GM23338 (cell line): ENCODE data around the gene NXF1. TPM values are rescaled to one million over a fixed set of nuclear protein-coding genes. Genes with fewer than 3 reads are reported as not detected.
"Not testable (repeated sequence)": the region's sequence is repeated elsewhere in the genome, so short reads cannot be mapped to it uniquely, and the experiment has no call there.

ENCODE experiments used
- ATAC-seq: fragments of 200-7000 bp; cut with Tn5 transposase; 3 replicates; pipeline ENCODE4 v1.9.1; 2020
- DNase-seq: peaks from one replicate; pipeline ENCODE4 v3.0.0-alpha.2; 2015; ENCODE audit warnings: low spot score
- H2AFZ ChIP-seq: fragments of 200-600 bp; sonication (generic); 2 replicates; pipeline ENCODE4 v1.8.0; 2016; ENCODE audit warnings: antibody characterized with exemption, mild to moderate bottlenecking, moderate library complexity
- H3F3A ChIP-seq: fragments of 200-600 bp; sonication (generic); replicated peaks from 2 replicates; pipeline ENCODE4 v1.8.0; 2017; ENCODE audit warnings: antibody characterized with exemption, mixed run types, low read depth
- H3K27ac ChIP-seq: fragments of 200-600 bp; sonication (generic); 2 replicates; pipeline ENCODE4 v1.6.1; 2016; ENCODE audit warnings: low read depth
- H3K27me3 ChIP-seq: fragments of 200-600 bp; sonication (generic); 2 replicates; pipeline ENCODE4 v1.8.0; 2016; ENCODE audit warnings: mild to moderate bottlenecking, mixed run types, moderate library complexity; ENCODE audit not compliant: insufficient read depth
- H3K36me3 ChIP-seq: fragments of 200-600 bp; sonication (generic); 2 replicates; pipeline ENCODE4 v1.8.0; 2016; ENCODE audit warnings: mild to moderate bottlenecking; ENCODE audit not compliant: insufficient read depth
- H3K4me1 ChIP-seq: fragments of 200-600 bp; sonication (generic); 2 replicates; pipeline ENCODE4 v1.8.0; 2016; ENCODE audit warnings: mild to moderate bottlenecking, moderate library complexity; ENCODE audit not compliant: insufficient read depth
- H3K4me2 ChIP-seq: fragments of 200-600 bp; sonication (generic); 2 replicates; pipeline ENCODE4 v1.7.1; 2017; ENCODE audit warnings: mixed run types
- H3K4me3 ChIP-seq: fragments of 200-600 bp; sonication (generic); 2 replicates; pipeline ENCODE4 v1.6.1; 2016; ENCODE audit warnings: mixed run types
- H3K79me2 ChIP-seq: fragments of 200-600 bp; sonication (generic); replicated peaks from 2 replicates; pipeline ENCODE4 v1.8.0; 2017; ENCODE audit warnings: mild to moderate bottlenecking; ENCODE audit not compliant: insufficient read depth
- H3K9me2 ChIP-seq: fragments of 200-600 bp; sonication (generic); 2 replicates; pipeline ENCODE4 v1.8.0; 2017; ENCODE audit not compliant: insufficient read depth
- H4K20me1 ChIP-seq: fragments of 200-600 bp; sonication (generic); replicated peaks from 2 replicates; pipeline ENCODE4 v1.8.0; 2017; ENCODE audit warnings: mild to moderate bottlenecking; ENCODE audit not compliant: insufficient read depth
- H3K27ac Mint-ChIP-seq: 2 replicates; pipeline ENCODE4 v1.8.0; 2020; ENCODE audit warnings: inconsistent platforms, mild to moderate bottlenecking, moderate library complexity, mixed read lengths
- H3K27me3 Mint-ChIP-seq: 3 replicates; pipeline ENCODE4 v1.8.0; 2022; ENCODE audit warnings: low read depth, mild to moderate bottlenecking, moderate library complexity, mixed read lengths, inconsistent platforms; ENCODE audit not compliant: insufficient read depth, poor library complexity
- H3K36me3 Mint-ChIP-seq: 3 replicates; pipeline ENCODE4 v1.8.0; 2021; ENCODE audit warnings: low read depth, mild to moderate bottlenecking, inconsistent platforms, moderate library complexity, mixed read lengths
- H3K4me1 Mint-ChIP-seq: 3 replicates; pipeline ENCODE4 v1.8.0; 2020; ENCODE audit warnings: mild to moderate bottlenecking, inconsistent platforms, mixed read lengths
- H3K4me3 Mint-ChIP-seq: 3 replicates; pipeline ENCODE4 v1.8.0; 2021; ENCODE audit warnings: moderate library complexity, mild to moderate bottlenecking, inconsistent platforms, mixed read lengths
- H3K9me3 Mint-ChIP-seq: 3 replicates; pipeline ENCODE4 v1.8.0; 2020; ENCODE audit warnings: moderate library complexity, mild to moderate bottlenecking, inconsistent platforms, mixed read lengths
- CREB1 ChIP-seq: fragments of 250-450 bp; sonication (Bioruptor Pico); IDR thresholded peaks from 2 replicates; pipeline ENCODE4 v1.5.0; 2020; ENCODE audit warnings: low read depth, mild to moderate bottlenecking, moderate library complexity
- EZH2 ChIP-seq: fragments of 200-600 bp; sonication (generic); IDR thresholded peaks from one replicate; pipeline ENCODE4 v1.8.0; 2017; ENCODE audit warnings: antibody characterized with exemption, mild to moderate bottlenecking, low read depth; ENCODE audit not compliant: unreplicated experiment
- EZH2phosphoT487 ChIP-seq: fragments of 200-600 bp; sonication (generic); IDR thresholded peaks from one replicate; pipeline ENCODE4 v1.8.1; 2018; ENCODE audit warnings: antibody characterized with exemption; ENCODE audit not compliant: unreplicated experiment
- JUNB ChIP-seq: IDR thresholded peaks from one replicate; pipeline ENCODE4 v1.6.1; 2016; ENCODE audit warnings: antibody characterized with exemption; ENCODE audit not compliant: unreplicated experiment
- NANOG ChIP-seq: IDR thresholded peaks from 2 replicates; pipeline ENCODE4 v1.6.1; 2016; ENCODE audit warnings: antibody characterized with exemption, borderline replicate concordance
- POLR2AphosphoS5 ChIP-seq: IDR thresholded peaks from 2 replicates; pipeline ENCODE4 v1.6.1; 2016; ENCODE audit warnings: antibody characterized with exemption, low read depth
- REST ChIP-seq: IDR thresholded peaks from one replicate; pipeline ENCODE4 v1.6.1; 2018; ENCODE audit warnings: antibody characterized with exemption; ENCODE audit not compliant: unreplicated experiment
- ZNF114 ChIP-seq: fragments of 250-450 bp; sonication (Bioruptor Pico); IDR thresholded peaks from 2 replicates; pipeline ENCODE4 v1.5.0; 2020; ENCODE audit warnings: mild to moderate bottlenecking, moderate library complexity
- ZNF331 ChIP-seq: fragments of 250-450 bp; sonication (Bioruptor Pico); IDR thresholded peaks from 2 replicates; pipeline ENCODE4 v1.5.0; 2020; ENCODE audit warnings: low read depth, mild to moderate bottlenecking, moderate library complexity
- polyA plus RNA-seq: library from polyadenylated mRNA; unstranded; fragments of >200 nt; fragmentation: Nextera tagmentation; extraction: Ambion mirVana; gene quantifications from 2 replicates; pipeline ENCODE4 v1.2.1, GENCODE V29; 2016
- total RNA-seq: library from RNA; depleted of rRNA; stranded (reverse); fragments of >200 nt; shearing (Covaris generic); gene quantifications from 2 replicates; pipeline ENCODE4 v1.2.3, GENCODE V29; 2014
- TF ChIP-seq, protein P1 (sequence below): IDR thresholded peaks from 2 replicates; pipeline ENCODE4 v1.6.1; 2016; ENCODE audit warnings: antibody characterized with exemption

The NXF1 gene
- total and polyA plus RNA-seq, 2 experiments from 2014 or later: 31.7 to 31.8 TPM

GRCh38 chr11:62840721-62841360 is 35.6 kb upstream of the NXF1 start:
- Histone ChIP-seq H3F3A (peaks cover 31% of the 10 kb centered on the region; the same call in 1 of the 2 replicates), H3K4me2 (peak overlapping the region; percentile 82), H3K79me2 (peaks cover 32% of the 10 kb centered on the region), H3K27ac (peak overlapping the region; percentile 98), H3K4me3 (peak overlapping the region; percentile 64)
- not testable (repeated sequence) for H3K27ac Mint-ChIP-seq, H3K9me2 ChIP-seq, H3K27me3 ChIP-seq, H2AFZ ChIP-seq, H3K4me3 Mint-ChIP-seq, H3K4me1 ChIP-seq, H3K9me3 Mint-ChIP-seq, H4K20me1 ChIP-seq, H3K36me3 ChIP-seq
- peaks cover 16% of the 10 kb centered on the region for H3K27me3 Mint-ChIP-seq
- ATAC-seq: peak; percentile 4
- peaks cover 27% of the 10 kb centered on the region for H3K36me3 Mint-ChIP-seq
- peak; percentile 79 for DNase-seq
- peaks cover 18% of the 10 kb centered on the region for H3K4me1 Mint-ChIP-seq

DNA sequence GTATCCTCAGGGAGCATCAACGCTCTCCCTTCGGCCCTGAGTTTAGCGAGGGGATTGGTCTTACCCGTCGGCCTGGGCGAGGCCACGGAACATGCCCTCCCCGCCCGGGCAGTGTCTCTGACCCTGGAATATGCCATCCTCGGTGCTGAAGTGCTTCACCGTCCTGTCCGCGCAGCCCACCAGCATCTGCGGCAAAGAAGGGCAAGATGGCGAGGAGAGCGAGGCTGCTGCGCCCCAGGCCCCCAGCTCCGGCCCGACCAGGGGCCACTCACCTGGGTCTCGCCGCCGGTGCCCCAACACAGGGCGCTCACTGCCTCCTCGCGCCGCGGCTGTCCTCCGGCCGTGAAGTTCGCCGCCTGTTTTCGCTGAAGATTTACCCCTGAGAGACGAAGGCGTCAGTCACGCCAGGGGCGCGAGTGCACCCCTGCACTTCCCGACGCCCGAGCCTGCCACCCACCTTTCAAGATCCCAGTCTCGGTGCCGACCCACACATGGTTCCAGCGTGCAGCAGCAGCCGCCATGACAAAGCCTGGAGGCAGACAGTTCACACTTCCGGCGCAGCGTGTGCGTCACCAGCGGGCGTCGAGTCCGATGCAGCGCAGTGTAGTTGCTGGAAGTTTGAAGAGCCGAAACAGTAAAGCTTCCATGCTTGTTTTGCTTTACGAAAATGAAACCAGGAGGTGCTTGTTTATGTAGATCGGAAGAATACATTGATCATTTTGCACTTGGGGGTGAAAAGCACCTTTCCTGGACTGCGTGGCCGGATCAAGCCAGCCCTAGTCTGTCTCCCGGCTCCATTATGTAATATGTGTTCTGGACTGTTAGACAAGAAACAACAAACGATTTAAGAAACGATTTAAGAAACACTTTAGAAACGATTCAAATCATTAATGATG is 34.1 kb upstream of the NXF1 start, which contains the start of gene WDR74:
Gene WDR74 (minus strand): TSS at position 541 of the 896 bp plus-strand sequence. CDS start 20 bp downstream, at position 521.
- Mint-ChIP-seq H3K4me1 (peaks cover 18% of the 10 kb centered on the region), H3K36me3 (peaks cover 43% of the 10 kb centered on the region), H3K27ac (no peak within 1 kb of the TSS), H3K4me3 (no peak within 1 kb of the TSS), H3K27me3 (peaks cover 20% of the 10 kb centered on the region), H3K9me3 (no peaks in the 10 kb centered on the region; the same call in 1 of the 3 replicates)
- H3K9me2 ChIP-seq: no peaks in the 10 kb centered on the region
- ATAC-seq (peak; percentile 36), DNase-seq (peak; percentile 98)
- TF ChIP-seq, protein P1, sequence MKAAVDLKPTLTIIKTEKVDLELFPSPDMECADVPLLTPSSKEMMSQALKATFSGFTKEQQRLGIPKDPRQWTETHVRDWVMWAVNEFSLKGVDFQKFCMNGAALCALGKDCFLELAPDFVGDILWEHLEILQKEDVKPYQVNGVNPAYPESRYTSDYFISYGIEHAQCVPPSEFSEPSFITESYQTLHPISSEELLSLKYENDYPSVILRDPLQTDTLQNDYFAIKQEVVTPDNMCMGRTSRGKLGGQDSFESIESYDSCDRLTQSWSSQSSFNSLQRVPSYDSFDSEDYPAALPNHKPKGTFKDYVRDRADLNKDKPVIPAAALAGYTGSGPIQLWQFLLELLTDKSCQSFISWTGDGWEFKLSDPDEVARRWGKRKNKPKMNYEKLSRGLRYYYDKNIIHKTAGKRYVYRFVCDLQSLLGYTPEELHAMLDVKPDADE: peak; percentile 83
- TF ChIP-seq POLR2AphosphoS5: peak; percentile 96
- no peak for TF ChIP-seq ZNF331 (CRISPR knock-in tag)
- peak; percentile 98 for TF ChIP-seq CREB1 (CRISPR knock-in tag)
- TF ChIP-seq EZH2phosphoT487: no peak
- peak within 1 kb of the TSS; percentile 82 for H3K4me2 ChIP-seq
- H3K27me3 ChIP-seq: no peaks in the 10 kb centered on the region
- peaks cover 37% of the 10 kb centered on the region for H3K79me2 ChIP-seq
- H3F3A ChIP-seq: peaks cover 40% of the 10 kb centered on the region; the same call in 1 of the 2 replicates
- peaks cover 10% of the 10 kb centered on the region for H3K4me1 ChIP-seq
- peak within 1 kb of the TSS; percentile 64 for H3K4me3 ChIP-seq
- H3K27ac ChIP-seq: peak within 1 kb of the TSS; percentile 98
- H4K20me1 ChIP-seq: peaks cover 4% of the 10 kb centered on the region; the same call in 1 of the 2 replicates
- H2AFZ ChIP-seq: no peak within 1 kb of the TSS
- peaks cover 21% of the 10 kb centered on the region for H3K36me3 ChIP-seq

- peaks cover 43% of the 10 kb centered on the region for H3K79me2 ChIP-seq
- Mint-ChIP-seq H3K27me3 (peaks cover 27% of the 10 kb centered on the region), H3K27ac (no peak overlapping the region), H3K9me3 (no peaks in the 10 kb centered on the region; the same call in 2 of the 3 replicates), H3K4me3 (peak overlapping the region; percentile 26; the same call in 1 of the 3 replicates), H3K36me3 (peaks cover 65% of the 10 kb centered on the region), H3K4me1 (peaks cover 24% of the 10 kb centered on the region)
- H3K27me3 ChIP-seq: no peaks in the 10 kb centered on the region
- no peaks in the 10 kb centered on the region for H3K9me2 ChIP-seq
- ATAC-seq: no peak
- H3K36me3 ChIP-seq: peaks cover 21% of the 10 kb centered on the region
- H4K20me1 ChIP-seq: peaks cover 9% of the 10 kb centered on the region
- no peak for DNase-seq
- H3K4me1 ChIP-seq: peaks cover 16% of the 10 kb centered on the region
- no peak overlapping the region for H3K4me3 ChIP-seq
- H3F3A ChIP-seq: peaks cover 48% of the 10 kb centered on the region; the same call in 1 of the 2 replicates
- H2AFZ ChIP-seq: no peak overlapping the region
- H3K4me2 ChIP-seq: no peak overlapping the region
- H3K27ac ChIP-seq: no peak overlapping the region
- TF ChIP-seq ZNF331 (CRISPR knock-in tag) (no peak), REST (no peak), EZH2phosphoT487 (no peak), NANOG (no peak), EZH2 (no peak), ZNF114 (no peak), JUNB (no peak), POLR2AphosphoS5 (no peak; the same call in 1 of the 2 replicates)
- TF ChIP-seq, protein P1: no peak
Observed at GRCh38 chr11:62835336-62835735, 30.1 kb upstream of the NXF1 start.
